Neuronal stem cell (in vitro differentiated cells): ENCODE results near the gene LRMDA.

Experiments
- DNase-seq: peaks from one replicate; pipeline ENCODE4 v3.0.0-alpha.2; 2013; ENCODE audit warnings: low spot score
- H2AFZ ChIP-seq: one replicate; pipeline ENCODE4 v1.6.1; 2013; ENCODE audit warnings: mild to moderate bottlenecking, low read length, inconsistent platforms
- H2AK5ac ChIP-seq: 2 replicates; pipeline ENCODE4 v1.6.1; 2013; ENCODE audit warnings: low read depth, mild to moderate bottlenecking, inconsistent platforms, low read length, moderate library complexity, mixed read lengths
- H2BK120ac ChIP-seq: 2 replicates; pipeline ENCODE4 v1.6.1; 2013; ENCODE audit warnings: low read depth, mild to moderate bottlenecking, inconsistent platforms, low read length, moderate library complexity, mixed read lengths
- H2BK12ac ChIP-seq: one replicate; pipeline ENCODE4 v1.6.1; 2013; ENCODE audit warnings: low read length, inconsistent platforms
- H2BK15ac ChIP-seq: 2 replicates; pipeline ENCODE4 v1.6.1; 2013; ENCODE audit warnings: mild to moderate bottlenecking, low read length, inconsistent platforms, mixed read lengths
- H2BK5ac ChIP-seq: one replicate; pipeline ENCODE4 v1.6.1; 2013; ENCODE audit warnings: inconsistent platforms, mild to moderate bottlenecking, low read length, moderate library complexity
- H3K14ac ChIP-seq: one replicate; pipeline ENCODE4 v1.6.1; 2013; ENCODE audit warnings: low read length, inconsistent platforms
- H3K18ac ChIP-seq: 2 replicates; pipeline ENCODE4 v1.6.1; 2013; ENCODE audit warnings: low read length, inconsistent platforms
- H3K23ac ChIP-seq: 2 replicates; pipeline ENCODE4 v1.6.1; 2013; ENCODE audit warnings: low read depth, mild to moderate bottlenecking, mixed read lengths, low read length, inconsistent platforms; ENCODE audit not compliant: poor library complexity
- H3K27ac ChIP-seq: replicated peaks from 3 replicates; pipeline ENCODE4 v1.5.1; 2013; ENCODE audit warnings: low read length, inconsistent platforms
- H3K27me3 ChIP-seq, 3 experiments: 2 replicates each; pipeline ENCODE4 v1.6.1; 2013; ENCODE audit warnings: low read length in 3 of 3, mild to moderate bottlenecking in 2 of 3, inconsistent platforms in 1 of 3, low read depth in 1 of 3, mixed read lengths in 1 of 3, moderate library complexity in 1 of 3; ENCODE audit not compliant: control insufficient read depth in 3 of 3, insufficient read depth in 3 of 3
- H3K36me3 ChIP-seq, 2 donors: replicated peaks in 1 of 2; 2 replicates each; pipeline ENCODE4 v1.6.1; 2013; ENCODE audit warnings: low read length in 2 of 2; ENCODE audit not compliant: control insufficient read depth in 2 of 2, insufficient read depth in 2 of 2
- H3K4ac ChIP-seq: 2 replicates; pipeline ENCODE4 v1.6.1; 2013; ENCODE audit warnings: inconsistent platforms, mild to moderate bottlenecking, low read length, moderate library complexity
- H3K4me1 ChIP-seq, 2 donors: 1 replicate in 1 of 2; 2 replicates in 1 of 2; pipeline ENCODE4 v1.6.1; 2013; ENCODE audit warnings: low read length in 2 of 2, low read depth in 1 of 2; ENCODE audit not compliant: control insufficient read depth in 2 of 2, insufficient read depth in 1 of 2
- H3K4me2 ChIP-seq: one replicate; pipeline ENCODE4 v1.6.1; 2013; ENCODE audit warnings: mild to moderate bottlenecking, low read length, inconsistent platforms; ENCODE audit not compliant: insufficient read depth, poor library complexity, severe bottlenecking
- H3K4me3 ChIP-seq, 2 donors: 2 replicates each; pipeline ENCODE4 v1.5.1; 2013; ENCODE audit warnings: low read length in 2 of 2, mild to moderate bottlenecking in 2 of 2, inconsistent platforms in 1 of 2, moderate library complexity in 1 of 2
- H3K79me1 ChIP-seq: one replicate; pipeline ENCODE4 v1.6.1; 2013; ENCODE audit warnings: low read depth, mild to moderate bottlenecking, inconsistent platforms, low read length, moderate library complexity
- H3K9ac ChIP-seq: one replicate; pipeline ENCODE4 v1.6.1; 2013; ENCODE audit warnings: mild to moderate bottlenecking, low read depth, low read length, inconsistent platforms; ENCODE audit not compliant: poor library complexity
- H3K9me3 ChIP-seq, 2 donors: replicated peaks in 1 of 2; 2 replicates each; pipeline versions ENCODE3 to v1.6.1; 2013; ENCODE audit warnings: low read length in 2 of 2, mild to moderate bottlenecking in 2 of 2, inconsistent platforms in 1 of 2, low read depth in 1 of 2, mixed read lengths in 1 of 2, moderate library complexity in 1 of 2; ENCODE audit not compliant: control insufficient read depth in 2 of 2, insufficient read depth in 1 of 2
- H4K8ac ChIP-seq: one replicate; pipeline ENCODE4 v1.6.1; 2013; ENCODE audit warnings: low read depth, mild to moderate bottlenecking, inconsistent platforms, low read length, moderate library complexity
- H4K91ac ChIP-seq: one replicate; pipeline ENCODE4 v1.6.1; 2013; ENCODE audit warnings: low read length, low read depth, mild to moderate bottlenecking, inconsistent platforms; ENCODE audit not compliant: poor library complexity
- WGBS, 2 donors: extraction: QIAGEN DNeasy Blood & Tissue Kit; methylation state at CpG; one replicate each; pipeline ENCODE4 v1.1.7; 2013; ENCODE audit warnings: missing lambda C conversion rate in 2 of 2, mixed read lengths in 1 of 2; ENCODE audit not compliant: insufficient read length in 2 of 2, insufficient replicate concordance in 1 of 2; ENCODE audit errors: extremely low coverage in 2 of 2; 5-methylcytosine and 5-hydroxymethylcytosine counted together

Gene LRMDA

DNA sequence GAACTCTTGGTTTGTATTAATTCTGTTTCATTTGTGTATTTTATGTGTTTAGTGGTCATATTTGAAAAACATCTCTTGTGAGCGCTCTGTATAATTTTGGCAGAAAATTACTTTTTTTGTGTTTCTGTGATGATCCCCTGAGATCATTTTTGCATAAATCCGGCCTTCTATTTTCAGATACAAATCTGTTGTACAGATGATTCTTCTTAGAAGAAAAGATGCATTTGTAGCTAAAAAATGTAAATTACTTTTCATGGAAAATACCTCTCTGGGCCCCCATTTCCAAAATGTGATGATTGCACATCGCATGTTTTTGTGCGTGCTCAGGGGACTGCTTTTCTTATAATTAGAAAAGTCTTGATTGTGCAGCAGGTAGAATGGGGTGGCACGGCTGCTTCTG is 395.4 kb downstream of the LRMDA start:
- Histone ChIP-seq H2BK120ac (no peak overlapping the region), H2BK15ac (no peak overlapping the region), H3K79me1 (no peaks in the 10 kb centered on the region), H4K8ac (no peak overlapping the region), H3K9ac (no peak overlapping the region), H3K36me3 (no peaks in the 10 kb centered on the region), H2BK5ac (no peak overlapping the region), H3K18ac (no peak overlapping the region), H3K14ac (no peak overlapping the region), H3K23ac (no peak overlapping the region), H3K4me1 (no peaks in the 10 kb centered on the region), H2AFZ (no peak overlapping the region), H3K4ac (no peak overlapping the region), H2BK12ac (no peak overlapping the region), H3K27ac (no peak overlapping the region), H4K91ac (no peak overlapping the region), H3K4me2 (no peak overlapping the region), H2AK5ac (no peak overlapping the region), H3K27me3 (peaks cover 0 to 3% (median 0%) of the 10 kb centered on the region in 3 experiments), H3K9me3 (no peaks in the 10 kb centered on the region), H3K4me3 (no peak overlapping the region)
- WGBS, 2 donors, result no CpG with 5 or more reads among the region's 5 CpGs
- no peak for DNase-seq

DNA sequence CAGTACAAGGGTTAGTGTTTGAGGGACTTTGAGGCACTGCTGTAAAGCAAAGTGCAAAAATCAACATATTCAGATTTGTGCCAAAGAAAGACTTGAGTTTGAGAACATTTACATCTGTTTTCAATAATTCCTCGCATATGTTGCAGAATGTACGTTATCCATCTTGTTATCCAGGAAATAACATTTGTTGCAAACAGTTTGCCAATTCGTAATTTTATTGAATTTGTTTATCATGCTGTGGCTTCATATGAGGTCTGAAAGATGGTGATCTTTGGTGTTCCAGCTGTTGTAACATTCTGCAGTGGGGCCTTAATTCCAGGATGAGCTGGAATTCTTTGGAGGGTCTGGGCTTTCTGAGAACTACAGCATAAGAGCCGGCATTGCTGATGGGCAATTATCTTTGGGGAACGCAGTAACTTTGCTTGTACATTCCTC is 396.2 kb downstream of the LRMDA start:
- H3K27me3 ChIP-seq, result peaks cover 0 to 3% (median 0%) of the 10 kb centered on the region in 3 experiments
- no peak overlapping the region for H2BK120ac ChIP-seq
- H2BK12ac ChIP-seq, result no peak overlapping the region
- H3K4me2 ChIP-seq, result no peak overlapping the region
- H3K9me3 ChIP-seq, result no peaks in the 10 kb centered on the region
- no peak overlapping the region for H3K4me3 ChIP-seq
- no peak overlapping the region for H2AK5ac ChIP-seq
- no peak overlapping the region for H3K14ac ChIP-seq
- no peak overlapping the region for H4K8ac ChIP-seq
- no peak overlapping the region for H3K9ac ChIP-seq
- H3K27ac ChIP-seq, result no peak overlapping the region
- no peak overlapping the region for H3K23ac ChIP-seq
- no peak overlapping the region for H2BK15ac ChIP-seq
- H2AFZ ChIP-seq, result no peak overlapping the region
- H3K79me1 ChIP-seq, result no peaks in the 10 kb centered on the region
- DNase-seq, result no peak
- no CpG with 5 or more reads among the region's 5 CpGs for WGBS, 2 donors
- H3K18ac ChIP-seq, result no peak overlapping the region
- no peak overlapping the region for H3K4ac ChIP-seq
- H3K36me3 ChIP-seq, result no peaks in the 10 kb centered on the region
- H3K4me1 ChIP-seq, result no peaks in the 10 kb centered on the region
- H2BK5ac ChIP-seq, result no peak overlapping the region
- no peak overlapping the region for H4K91ac ChIP-seq

DNA sequence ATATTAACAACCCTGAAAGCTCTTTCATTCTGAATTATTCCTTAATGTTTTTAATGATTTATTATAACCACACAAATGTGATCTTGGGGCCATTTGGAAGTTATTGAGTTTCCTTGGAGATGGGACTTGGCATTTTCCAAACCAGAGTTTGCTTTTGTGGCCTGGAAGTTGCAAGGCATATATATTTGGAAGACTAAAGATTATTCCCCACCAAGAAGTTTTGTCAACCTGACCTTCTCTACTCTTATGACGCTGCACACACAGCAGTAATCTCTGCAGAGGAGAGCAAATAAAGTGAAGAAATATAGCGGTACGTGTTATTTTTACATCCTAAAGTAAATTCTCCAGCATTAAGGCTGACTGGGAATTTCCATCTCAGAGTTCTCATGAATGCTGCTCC is 397.0 kb downstream of the LRMDA start:
- H3K4me2 ChIP-seq, result no peak overlapping the region
- no peaks in the 10 kb centered on the region for H3K79me1 ChIP-seq
- H2AK5ac ChIP-seq, result no peak overlapping the region
- no peak overlapping the region for H3K14ac ChIP-seq
- no peak overlapping the region for H3K9ac ChIP-seq
- H3K4ac ChIP-seq, result no peak overlapping the region
- H3K23ac ChIP-seq, result no peak overlapping the region
- peaks cover 0 to 3% (median 0%) of the 10 kb centered on the region in 3 experiments for H3K27me3 ChIP-seq
- H2BK5ac ChIP-seq, result no peak overlapping the region
- no peaks in the 10 kb centered on the region for H3K36me3 ChIP-seq
- WGBS, 2 donors, result no CpG with 5 or more reads among the region's 3 CpGs
- no peak overlapping the region for H4K91ac ChIP-seq
- H3K9me3 ChIP-seq, result no peaks in the 10 kb centered on the region
- H3K4me3 ChIP-seq, result no peak overlapping the region
- H3K18ac ChIP-seq, result no peak overlapping the region
- H4K8ac ChIP-seq, result no peak overlapping the region
- H3K4me1 ChIP-seq, result no peaks in the 10 kb centered on the region
- H2AFZ ChIP-seq, result no peak overlapping the region
- H2BK12ac ChIP-seq, result no peak overlapping the region
- no peak overlapping the region for H2BK15ac ChIP-seq
- H2BK120ac ChIP-seq, result no peak overlapping the region
- DNase-seq, result no peak
- no peak overlapping the region for H3K27ac ChIP-seq

DNA sequence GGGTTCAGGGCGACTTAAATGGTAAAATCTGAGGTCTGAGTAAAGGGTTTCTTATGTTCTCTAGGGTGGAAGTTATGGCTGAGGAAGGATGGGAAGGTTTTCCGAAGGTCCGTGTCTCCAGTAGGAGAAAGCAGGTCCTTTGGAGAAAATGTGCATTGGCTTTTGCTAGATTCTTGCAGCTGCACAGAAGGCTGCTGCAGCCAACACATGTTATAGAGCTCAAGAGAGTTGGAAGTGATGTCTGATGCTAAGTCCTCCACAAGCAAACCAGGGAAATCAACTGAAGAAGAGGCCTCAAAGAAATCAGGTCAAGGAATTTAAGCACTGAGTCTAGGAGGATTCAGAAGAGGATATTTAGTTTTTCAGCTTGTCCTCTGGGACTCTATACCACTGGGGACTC is 404.6 kb downstream of the LRMDA start:
- H3K9ac ChIP-seq, result no peak overlapping the region
- WGBS, 2 donors, result no CpG with 5 or more reads among the region's 3 CpGs
- H4K91ac ChIP-seq, result no peak overlapping the region

More for the DNA sequence above, 404.6 kb downstream of the LRMDA start:
- no peak overlapping the region for H2BK15ac ChIP-seq
- no peak overlapping the region for H2BK5ac ChIP-seq
- H3K4me1 ChIP-seq, result no peaks in the 10 kb centered on the region
- no peak overlapping the region for H3K4ac ChIP-seq
- no peak overlapping the region for H3K4me2 ChIP-seq
- H3K18ac ChIP-seq, result no peak overlapping the region
- no peak overlapping the region for H3K14ac ChIP-seq
- no peak overlapping the region for H2BK12ac ChIP-seq
- no peak overlapping the region for H2AFZ ChIP-seq
- no peak overlapping the region for H3K27ac ChIP-seq
- no peaks in the 10 kb centered on the region for H3K9me3 ChIP-seq
- H2AK5ac ChIP-seq, result no peak overlapping the region
- H3K23ac ChIP-seq, result no peak overlapping the region
- no peaks in the 10 kb centered on the region for H3K36me3 ChIP-seq
- no peak overlapping the region for H4K8ac ChIP-seq
- no peak overlapping the region for H3K4me3 ChIP-seq
- H2BK120ac ChIP-seq, result no peak overlapping the region
- no peaks in the 10 kb centered on the region for H3K79me1 ChIP-seq
- DNase-seq, result no peak
- no peaks in the 10 kb centered on the region for H3K27me3 ChIP-seq
